ENCODE results near the gene KIAA1755. TPM values are rescaled to one million over a fixed set of nuclear protein-coding genes. Genes with fewer than 3 reads are reported as not detected.

The KIAA1755 gene
- total and polyA plus RNA-seq, 2 of the 4 experiments (the other 2 are of a cell fraction): 2.5 to 5.1 TPM

DNA sequence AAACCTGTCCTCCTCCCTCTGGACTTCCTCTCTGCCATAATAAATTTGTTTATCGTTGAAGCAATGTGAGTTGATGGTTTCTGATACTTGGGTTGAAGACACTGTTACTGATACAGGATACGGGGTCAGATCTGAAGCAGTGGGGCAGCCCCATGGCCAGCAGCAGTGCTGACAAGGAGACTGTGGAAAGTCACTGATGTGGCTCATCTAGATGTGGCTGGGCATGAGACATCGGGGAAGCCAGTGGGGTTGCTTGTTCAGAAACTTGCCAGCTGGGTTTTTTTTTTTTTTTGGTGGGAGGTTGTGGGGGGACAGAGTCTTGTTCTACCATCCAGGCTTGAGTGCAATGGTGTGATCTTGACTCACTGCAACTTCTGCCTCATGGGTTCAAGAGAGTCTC, 40.8 kb upstream of the KIAA1755 start:
- Histone ChIP-seq H3K4me2 (ENCODE audit: low read depth, low read length) (no peak overlapping the region), H4K8ac (ENCODE audit: low read depth in 2 of 2, low read length in 2 of 2) (no peak overlapping the region), H2AFZ (replicated peaks; ENCODE audit: low read length, poor library complexity) (no peak overlapping the region), H3K18ac (ENCODE audit: low read depth, low read length) (no peak overlapping the region), H3K9me3 (ENCODE audit: control insufficient read depth, insufficient read depth, low read length) (no peaks in the 10 kb centered on the region), H3K9ac (ENCODE audit: low read depth, low read length) (no peak overlapping the region), H2BK120ac (ENCODE audit: low read depth, low read length) (no peak overlapping the region), H2BK15ac (ENCODE audit: low read depth, low read length) (no peak overlapping the region), H4K5ac (ENCODE audit: low read depth, low read length) (no peak overlapping the region), H3K27ac (ENCODE audit: insufficient read depth, low read length) (no peak overlapping the region), H2BK5ac (ENCODE audit: low read depth, low read length, poor library complexity, severe bottlenecking) (no peak overlapping the region), H3K56ac (ENCODE audit: extremely low read depth, insufficient read depth, low read length) (no peak overlapping the region), H2AK9ac (replicated peaks; ENCODE audit: low read depth, low read length, poor library complexity) (no peak overlapping the region), H3K79me1 (ENCODE audit: low read depth in 1 of 2, low read length in 2 of 2) (no peaks in the 10 kb centered on the region), H3K9me1 (ENCODE audit: insufficient read depth, low read length) (0 out of 2 replicates have a peak, but pooled peaks cover 2% of the 10 kb centered on the region), H2BK20ac (ENCODE audit: low read depth, low read length) (no peak overlapping the region), H3K4me1 (ENCODE audit: control insufficient read depth, insufficient read depth, low read length) (peaks cover 5% of the 10 kb centered on the region), H3K36me3 (ENCODE audit: control insufficient read depth, insufficient read depth, low read length) (no peaks in the 10 kb centered on the region), H3K14ac (replicated peaks; ENCODE audit: low read depth, low read length) (no peak overlapping the region), H2AK5ac (ENCODE audit: low read depth, low read length) (no peak overlapping the region), H3K4ac (ENCODE audit: low read depth, low read length) (no peak overlapping the region), H4K91ac (ENCODE audit: insufficient read depth, low read depth, low read length) (no peak overlapping the region), H3K23ac (ENCODE audit: low read depth, low read length) (no peak overlapping the region), H3K27me3 (ENCODE audit: control insufficient read depth, insufficient read depth, low read length) (peaks cover 21% of the 10 kb centered on the region), H4K20me1 (ENCODE audit: insufficient read depth, low read length) (no peaks in the 10 kb centered on the region), H3K4me3 (ENCODE audit: insufficient read depth, low read depth, low read length) (no peak overlapping the region)
- 86% methylated on average over 1 of the region's 3 CpGs; no CpG with 5 or more reads in 1 of the 2 experiments for WGBS, 2 experiments (ENCODE audit: extremely low coverage in 2 of 2, insufficient read length in 1 of 2)
- dilution Hi-C loops (cut with HindIII; ENCODE audit: low sequenced_read_pairs, unreplicated experiment) (no loop called here), intact Hi-C loops (cut with micrococcal nuclease) (no loop called here), in situ Hi-C loops (cut with MboI; ENCODE audit: low sequenced_read_pairs) (loop anchor here (10.0 kb wide), 1 partner anchor 237 kb away; no protein-coding TSS in a partner anchor)
- DNase-seq (no peak), ATAC-seq (ENCODE audit: low read depth) (no peak)
- TF ChIP-seq, protein P1, sequence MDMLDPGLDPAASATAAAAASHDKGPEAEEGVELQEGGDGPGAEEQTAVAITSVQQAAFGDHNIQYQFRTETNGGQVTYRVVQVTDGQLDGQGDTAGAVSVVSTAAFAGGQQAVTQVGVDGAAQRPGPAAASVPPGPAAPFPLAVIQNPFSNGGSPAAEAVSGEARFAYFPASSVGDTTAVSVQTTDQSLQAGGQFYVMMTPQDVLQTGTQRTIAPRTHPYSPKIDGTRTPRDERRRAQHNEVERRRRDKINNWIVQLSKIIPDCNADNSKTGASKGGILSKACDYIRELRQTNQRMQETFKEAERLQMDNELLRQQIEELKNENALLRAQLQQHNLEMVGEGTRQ (IDR thresholded peaks at IDR 0.05; ENCODE audit: low read depth, low read length): no peak
- TF ChIP-seq, protein P2, sequence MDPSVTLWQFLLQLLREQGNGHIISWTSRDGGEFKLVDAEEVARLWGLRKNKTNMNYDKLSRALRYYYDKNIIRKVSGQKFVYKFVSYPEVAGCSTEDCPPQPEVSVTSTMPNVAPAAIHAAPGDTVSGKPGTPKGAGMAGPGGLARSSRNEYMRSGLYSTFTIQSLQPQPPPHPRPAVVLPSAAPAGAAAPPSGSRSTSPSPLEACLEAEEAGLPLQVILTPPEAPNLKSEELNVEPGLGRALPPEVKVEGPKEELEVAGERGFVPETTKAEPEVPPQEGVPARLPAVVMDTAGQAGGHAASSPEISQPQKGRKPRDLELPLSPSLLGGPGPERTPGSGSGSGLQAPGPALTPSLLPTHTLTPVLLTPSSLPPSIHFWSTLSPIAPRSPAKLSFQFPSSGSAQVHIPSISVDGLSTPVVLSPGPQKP (IDR thresholded peaks at IDR 0.05; ENCODE audit: borderline replicate concordance, low read depth, low read length): no peak
- TF ChIP-seq MAFK (IDR thresholded peaks at IDR 0.05; ENCODE audit: low read depth, low read length) (no peak), SMC3 (IDR thresholded peaks at IDR 0.05; ENCODE audit: low read depth, low read length) (no peak), BHLHE40 (IDR thresholded peaks at IDR 0.05; ENCODE audit: low read depth, low read length) (no peak), RAD21 (IDR thresholded peaks at IDR 0.05; ENCODE audit: low read length) (no peak), RCOR1 (IDR thresholded peaks at IDR 0.05; ENCODE audit: insufficient replicate concordance, low read length) (no peak), CHD1 (IDR thresholded peaks at IDR 0.05; ENCODE audit: low read depth, low read length) (no peak), MAZ (IDR thresholded peaks at IDR 0.05; ENCODE audit: borderline replicate concordance, low read depth, low read length) (no peak)
- TF ChIP-seq, protein P3, sequence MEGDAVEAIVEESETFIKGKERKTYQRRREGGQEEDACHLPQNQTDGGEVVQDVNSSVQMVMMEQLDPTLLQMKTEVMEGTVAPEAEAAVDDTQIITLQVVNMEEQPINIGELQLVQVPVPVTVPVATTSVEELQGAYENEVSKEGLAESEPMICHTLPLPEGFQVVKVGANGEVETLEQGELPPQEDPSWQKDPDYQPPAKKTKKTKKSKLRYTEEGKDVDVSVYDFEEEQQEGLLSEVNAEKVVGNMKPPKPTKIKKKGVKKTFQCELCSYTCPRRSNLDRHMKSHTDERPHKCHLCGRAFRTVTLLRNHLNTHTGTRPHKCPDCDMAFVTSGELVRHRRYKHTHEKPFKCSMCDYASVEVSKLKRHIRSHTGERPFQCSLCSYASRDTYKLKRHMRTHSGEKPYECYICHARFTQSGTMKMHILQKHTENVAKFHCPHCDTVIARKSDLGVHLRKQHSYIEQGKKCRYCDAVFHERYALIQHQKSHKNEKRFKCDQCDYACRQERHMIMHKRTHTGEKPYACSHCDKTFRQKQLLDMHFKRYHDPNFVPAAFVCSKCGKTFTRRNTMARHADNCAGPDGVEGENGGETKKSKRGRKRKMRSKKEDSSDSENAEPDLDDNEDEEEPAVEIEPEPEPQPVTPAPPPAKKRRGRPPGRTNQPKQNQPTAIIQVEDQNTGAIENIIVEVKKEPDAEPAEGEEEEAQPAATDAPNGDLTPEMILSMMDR (conservative IDR thresholded peaks at IDR 0.05; ENCODE audit: low read depth, low read length): no peak
- POLR2A ChIA-PET (ENCODE audit: unreplicated experiment): no interaction called here
- BruUV-seq (replicated peaks): no TSS peak
- CTCF ChIA-PET: no interaction called here

Data from IMR-90 (cell line).